CD4-positive, CD25-positive, alpha-beta regulatory T cell (primary cell): ENCODE results near the gene SNTG2. TPM values are rescaled to one million over a fixed set of nuclear protein-coding genes. Genes with fewer than 3 reads are reported as not detected.

ENCODE experiments used
- ATAC-seq, 2 donors: fragments of 150-1000 bp; cut with Tn5 transposase; one replicate each; pipeline ENCODE4 v1.10.0; 2021; ENCODE audit warnings: low read depth in 2 of 2, moderate number of reproducible peaks in 2 of 2, moderate library complexity in 1 of 2
- DNase-seq, 3 donors: peaks; one replicate each; pipeline versions ENCODE4 v3.0.0 to v3.0.0-alpha.2; 2012 to 2022; ENCODE audit warnings: mixed read lengths in 1 of 3
- H3K27ac ChIP-seq: one replicate; pipeline ENCODE4 v1.7.0; 2013; ENCODE audit warnings: mild to moderate bottlenecking, low read length; ENCODE audit not compliant: insufficient read depth, poor library complexity, severe bottlenecking
- H3K27me3 ChIP-seq: one replicate; pipeline ENCODE4 v1.7.0; 2013; ENCODE audit warnings: low read length; ENCODE audit not compliant: control insufficient read depth, insufficient read depth
- H3K36me3 ChIP-seq: one replicate; pipeline ENCODE4 v1.7.0; 2013; ENCODE audit warnings: mild to moderate bottlenecking, low read length, moderate library complexity; ENCODE audit not compliant: control insufficient read depth, insufficient read depth
- H3K4me1 ChIP-seq: 2 replicates; pipeline ENCODE4 v1.7.0; 2013; ENCODE audit warnings: mild to moderate bottlenecking, low read length; ENCODE audit not compliant: insufficient read depth, control insufficient read depth, poor library complexity, severe bottlenecking
- H3K4me3 ChIP-seq: one replicate; pipeline ENCODE4 v1.7.0; 2013; ENCODE audit warnings: low read depth, mild to moderate bottlenecking, low read length, moderate library complexity
- H3K9me3 ChIP-seq, 2 experiments: 1 replicate in 1 of 2; 2 replicates in 1 of 2; pipeline ENCODE4 v1.7.0; 2013; ENCODE audit warnings: low read length in 2 of 2, mild to moderate bottlenecking in 1 of 2, moderate library complexity in 1 of 2; ENCODE audit not compliant: control insufficient read depth in 2 of 2
- H3K27ac Mint-ChIP-seq, 3 donors: one replicate each; pipeline ENCODE4 v1.8.0; 2020 to 2022; ENCODE audit warnings: mild to moderate bottlenecking in 3 of 3, mixed read lengths in 3 of 3, moderate library complexity in 2 of 3
- H3K27me3 Mint-ChIP-seq: one replicate; pipeline ENCODE4 v1.8.0; 2022; ENCODE audit warnings: mild to moderate bottlenecking, mixed read lengths
- H3K36me3 Mint-ChIP-seq: one replicate; pipeline ENCODE4 v1.8.0; 2020; ENCODE audit warnings: mixed read lengths
- H3K4me1 Mint-ChIP-seq, 4 donors: one replicate each; pipeline ENCODE4 v1.8.0; 2020 to 2022; ENCODE audit warnings: mixed read lengths in 4 of 4, mild to moderate bottlenecking in 1 of 4
- H3K4me3 Mint-ChIP-seq, 4 donors: one replicate each; pipeline ENCODE4 v1.8.0; 2020 to 2022; ENCODE audit warnings: mild to moderate bottlenecking in 4 of 4, mixed read lengths in 4 of 4, moderate library complexity in 3 of 4
- H3K9me3 Mint-ChIP-seq, 7 donors: one replicate each; pipeline ENCODE4 v1.8.0; 2020 to 2022; ENCODE audit warnings: mixed read lengths in 7 of 7, mild to moderate bottlenecking in 3 of 7, moderate library complexity in 2 of 7
- polyA plus RNA-seq, 4 donors: library from polyadenylated mRNA; unstranded; fragments of 300-500 nt; fragmentation: Illumina TruSeq; gene quantifications; one replicate each; pipeline ENCODE4 v1.2.3, GENCODE V29; 2021
- total RNA-seq: library from RNA; stranded (reverse); gene quantifications from one replicate; pipeline ENCODE4 v1.2.3, GENCODE V29; 2022

Gene SNTG2
- total and polyA plus RNA-seq, 5 donors from 2014 or later: 0.64 TPM; not detected in 4

- DNase-seq (no peak), ATAC-seq (no peak)
- Mint-ChIP-seq H3K36me3 (no peaks in the 10 kb centered on the region), H3K4me3 (no peak overlapping the region), H3K27me3 (peaks cover 5% of the 10 kb centered on the region), H3K4me1 (no peaks in the 10 kb centered on the region), H3K27ac (no peak overlapping the region), H3K9me3 (peaks cover 0 to 13% (median 8%) of the 10 kb centered on the region in 7 donors)
- Histone ChIP-seq H3K4me3 (no peak overlapping the region), H3K27ac (no peak overlapping the region), H3K36me3 (no peaks in the 10 kb centered on the region), H3K27me3 (no peaks in the 10 kb centered on the region), H3K9me3 (peaks cover 6 to 15% of the 10 kb centered on the region in 2 experiments), H3K4me1 (no peaks in the 10 kb centered on the region)
Observed at GRCh38 chr2:1353124-1353523, 402.5 kb downstream of the SNTG2 start.

GRCh38 chr2:1353543-1353942 lies 402.9 kb downstream of the SNTG2 start:
- Mint-ChIP-seq H3K4me1 (no peaks in the 10 kb centered on the region), H3K4me3 (no peak overlapping the region), H3K27me3 (peaks cover 5% of the 10 kb centered on the region), H3K9me3 (peaks cover 0 to 9% (median 7%) of the 10 kb centered on the region in 7 donors), H3K27ac (no peak overlapping the region), H3K36me3 (no peaks in the 10 kb centered on the region)
- Histone ChIP-seq H3K9me3 (peaks cover 6 to 13% of the 10 kb centered on the region in 2 experiments), H3K27me3 (no peaks in the 10 kb centered on the region), H3K4me3 (no peak overlapping the region), H3K36me3 (no peaks in the 10 kb centered on the region), H3K27ac (no peak overlapping the region), H3K4me1 (no peaks in the 10 kb centered on the region)
- ATAC-seq: no peak
- no peak for DNase-seq

GRCh38 chr2:1360144-1360543 lies 409.5 kb downstream of the SNTG2 start:
- ATAC-seq: no peak

GRCh38 chr2:1360557-1361250 lies 410.1 kb downstream of the SNTG2 start:
- Mint-ChIP-seq H3K9me3 (peaks cover 0 to 8% (median 4%) of the 10 kb centered on the region in 7 donors), H3K36me3 (no peaks in the 10 kb centered on the region), H3K4me1 (no peaks in the 10 kb centered on the region), H3K27me3 (peaks cover 5% of the 10 kb centered on the region), H3K27ac (no peak overlapping the region), H3K4me3 (no peak overlapping the region)
- Histone ChIP-seq H3K9me3 (no peaks in the 10 kb centered on the region), H3K4me1 (no peaks in the 10 kb centered on the region), H3K27me3 (no peaks in the 10 kb centered on the region), H3K36me3 (no peaks in the 10 kb centered on the region), H3K27ac (no peak overlapping the region), H3K4me3 (no peak overlapping the region)
- DNase-seq (no peak), ATAC-seq (no peak)

More at GRCh38 chr2:1360144-1360543, 409.5 kb downstream of the SNTG2 start:
- Histone ChIP-seq H3K4me1 (no peaks in the 10 kb centered on the region), H3K27ac (no peak overlapping the region), H3K27me3 (no peaks in the 10 kb centered on the region), H3K9me3 (no peaks in the 10 kb centered on the region), H3K36me3 (no peaks in the 10 kb centered on the region), H3K4me3 (no peak overlapping the region)
- H3K27ac Mint-ChIP-seq: no peak overlapping the region
- H3K4me1 Mint-ChIP-seq: no peaks in the 10 kb centered on the region
- no peak for DNase-seq
- H3K9me3 Mint-ChIP-seq: peaks cover 0 to 8% (median 3%) of the 10 kb centered on the region in 7 donors
- H3K27me3 Mint-ChIP-seq: peaks cover 5% of the 10 kb centered on the region
- H3K36me3 Mint-ChIP-seq: no peaks in the 10 kb centered on the region
- no peak overlapping the region for H3K4me3 Mint-ChIP-seq

GRCh38 chr2:1363367-1363766 lies 412.7 kb downstream of the SNTG2 start:
- H3K27ac ChIP-seq: no peak overlapping the region
- H3K4me3 Mint-ChIP-seq: no peak overlapping the region
- no peaks in the 10 kb centered on the region for H3K36me3 Mint-ChIP-seq
- DNase-seq (no peak), ATAC-seq (no peak)
- H3K27me3 Mint-ChIP-seq: no peaks in the 10 kb centered on the region
- no peaks in the 10 kb centered on the region for H3K36me3 ChIP-seq
- H3K27ac Mint-ChIP-seq: no peak overlapping the region
- no peaks in the 10 kb centered on the region for H3K4me1 ChIP-seq
- no peaks in the 10 kb centered on the region for H3K9me3 ChIP-seq
- peaks cover 0 to 4% (median 0%) of the 10 kb centered on the region in 4 donors for H3K4me1 Mint-ChIP-seq
- H3K27me3 ChIP-seq: no peaks in the 10 kb centered on the region
- peaks cover 0 to 8% (median 4%) of the 10 kb centered on the region in 7 donors for H3K9me3 Mint-ChIP-seq
- no peak overlapping the region for H3K4me3 ChIP-seq

- Histone ChIP-seq H3K27ac (no peak overlapping the region), H3K4me3 (no peak overlapping the region), H3K4me1 (no peaks in the 10 kb centered on the region), H3K9me3 (no peaks in the 10 kb centered on the region), H3K27me3 (no peaks in the 10 kb centered on the region), H3K36me3 (no peaks in the 10 kb centered on the region)
- H3K4me1 Mint-ChIP-seq: peaks cover 0 to 4% (median 0%) of the 10 kb centered on the region in 4 donors
- H3K36me3 Mint-ChIP-seq: no peaks in the 10 kb centered on the region
- H3K27ac Mint-ChIP-seq: no peak overlapping the region
- no peak overlapping the region for H3K4me3 Mint-ChIP-seq
- peaks cover 0 to 8% (median 4%) of the 10 kb centered on the region in 7 donors for H3K9me3 Mint-ChIP-seq
- no peak for DNase-seq
- no peaks in the 10 kb centered on the region for H3K27me3 Mint-ChIP-seq
- ATAC-seq: no peak
Observed at GRCh38 chr2:1366546-1367134, 416.0 kb downstream of the SNTG2 start.

GRCh38 chr2:1367601-1368000 lies 417.0 kb downstream of the SNTG2 start:
- no peak overlapping the region for H3K27ac Mint-ChIP-seq
- no peak overlapping the region for H3K4me3 Mint-ChIP-seq
- no peaks in the 10 kb centered on the region for H3K27me3 Mint-ChIP-seq
- no peak overlapping the region for H3K4me3 ChIP-seq
- no peaks in the 10 kb centered on the region for H3K4me1 ChIP-seq
- no peak for DNase-seq
- H3K9me3 ChIP-seq: no peaks in the 10 kb centered on the region
- H3K36me3 Mint-ChIP-seq: no peaks in the 10 kb centered on the region
- no peaks in the 10 kb centered on the region for H3K27me3 ChIP-seq
- no peak overlapping the region for H3K27ac ChIP-seq
- no peaks in the 10 kb centered on the region for H3K36me3 ChIP-seq
- H3K4me1 Mint-ChIP-seq: peaks cover 0 to 4% (median 0%) of the 10 kb centered on the region in 4 donors
- ATAC-seq: no peak
- H3K9me3 Mint-ChIP-seq: peaks cover 0 to 8% (median 4%) of the 10 kb centered on the region in 7 donors

GRCh38 chr2:1369905-1370304 lies 419.3 kb downstream of the SNTG2 start:
- no peak overlapping the region for H3K4me3 ChIP-seq
- no peaks in the 10 kb centered on the region for H3K4me1 ChIP-seq
- Mint-ChIP-seq H3K9me3 (peaks cover 0 to 2% (median 0%) of the 10 kb centered on the region in 7 donors), H3K27ac (no peak overlapping the region), H3K27me3 (no peaks in the 10 kb centered on the region), H3K4me1 (peaks cover 0 to 4% (median 0%) of the 10 kb centered on the region in 4 donors), H3K36me3 (no peaks in the 10 kb centered on the region), H3K4me3 (no peak overlapping the region)
- H3K36me3 ChIP-seq: no peaks in the 10 kb centered on the region
- H3K27me3 ChIP-seq: no peaks in the 10 kb centered on the region
- ATAC-seq: no peak
- no peak overlapping the region for H3K27ac ChIP-seq
- no peaks in the 10 kb centered on the region for H3K9me3 ChIP-seq
- DNase-seq: no peak
